ENCODE measurements around the gene DLGAP1. TPM values are rescaled to one million over a fixed set of nuclear protein-coding genes. Genes with fewer than 3 reads are reported as not detected.
A peak's percentile ranks its signal among the peaks of the same experiment; 100 is the strongest.

The DLGAP1 gene
- total RNA-seq, 1 experiment from 2014 or later = 23.2 TPM

- H3K4me2 ChIP-seq (ENCODE audit: insufficient read depth, insufficient read length, low read length) = no peak overlapping the region
- no peak for DNase-seq
- no peak overlapping the region for H3K4me3 Mint-ChIP-seq
- TF ChIP-seq CTCF (conservative IDR thresholded peaks at IDR 0.05) = no peak
- H2BK20ac ChIP-seq (ENCODE audit: low read depth, low read length, poor library complexity, severe bottlenecking) = no peak overlapping the region
- peaks cover 0 to 6% (median 5%) of the 10 kb centered on the region in 3 experiments; a peak in 5 of 7 replicates for H3K36me3 Mint-ChIP-seq (ENCODE audit: insufficient read depth in 1 of 3, low read depth in 3 of 3)
- H4K5ac ChIP-seq (ENCODE audit: insufficient read length, low read depth, low read length) = no peak overlapping the region
- H3K27me3 Mint-ChIP-seq (ENCODE audit: low read depth) = peaks cover 3% of the 10 kb centered on the region; the same call in 1 of the 2 replicates
- no peak overlapping the region for H3K18ac ChIP-seq (ENCODE audit: insufficient read length, low read depth, low read length)
- H2AK5ac ChIP-seq (ENCODE audit: insufficient read length, low read length) = peak overlapping the region; percentile 88
- H3K27ac ChIP-seq (ENCODE audit: insufficient read length, low read depth, low read length) = peak overlapping the region; percentile 94
- no peak overlapping the region for H2AFZ ChIP-seq (ENCODE audit: low read length)
- no peak overlapping the region for H3K23ac ChIP-seq (ENCODE audit: insufficient read length, low read depth, low read length)
- no peak overlapping the region for H2BK12ac ChIP-seq (ENCODE audit: insufficient read length, low read depth, low read length)
- H2BK120ac ChIP-seq (ENCODE audit: low read depth, low read length, poor library complexity, severe bottlenecking) = no peak overlapping the region
- H3K56ac ChIP-seq (ENCODE audit: insufficient read length, low read depth, low read length) = no peak overlapping the region
- H3K14ac ChIP-seq (ENCODE audit: insufficient read depth, low read length) = no peak overlapping the region
- no peaks in the 10 kb centered on the region for H3K79me2 ChIP-seq (ENCODE audit: insufficient read depth, low read length)
- WGBS (ENCODE audit: extremely low coverage, insufficient read length, low lambda C conversion rate) = no CpG with 5 or more reads among the region's 2 CpGs
- no peak overlapping the region for H3K4ac ChIP-seq (ENCODE audit: low read depth, low read length)
- peak overlapping the region; percentile 61 to 91 (median 90); a peak in 5 of 7 replicates for H3K27ac Mint-ChIP-seq
- H3K9me3 ChIP-seq (ENCODE audit: control insufficient read depth, low read depth, low read length) = no peaks in the 10 kb centered on the region
- no peak overlapping the region for H2BK5ac ChIP-seq (ENCODE audit: insufficient read length, low read length)
- no peak overlapping the region for H3K9ac ChIP-seq (ENCODE audit: extremely low read depth, insufficient read length, low read length)
- H4K20me1 ChIP-seq (ENCODE audit: control insufficient read depth, insufficient read depth, insufficient read length) = no peaks in the 10 kb centered on the region
- no peak overlapping the region for H4K8ac ChIP-seq (replicated peaks; ENCODE audit: insufficient read length, low read depth, low read length)
- H4K91ac ChIP-seq (ENCODE audit: insufficient read length, low read depth, low read length) = no peak overlapping the region
- peaks cover 0 to 3% of the 10 kb centered on the region in 2 experiments; a peak in 2 of 5 replicates for H3K9me3 Mint-ChIP-seq
- H3K27me3 ChIP-seq (ENCODE audit: insufficient read depth, low read length) = no peaks in the 10 kb centered on the region
- no peak overlapping the region for H2BK15ac ChIP-seq (ENCODE audit: low read depth, low read length)
- peaks cover 39 to 42% of the 10 kb centered on the region in 2 experiments for H3K4me1 Mint-ChIP-seq
- peaks cover 13% of the 10 kb centered on the region for H3K4me1 ChIP-seq (ENCODE audit: insufficient read depth, low read length)
- H3K23me2 ChIP-seq (ENCODE audit: insufficient read length, low read depth, low read length, poor library complexity, severe bottlenecking) = no peaks in the 10 kb centered on the region
- H3T11ph ChIP-seq (ENCODE audit: low read length) = no peak overlapping the region
- H3K79me1 ChIP-seq (ENCODE audit: insufficient read depth, low read depth, low read length, poor library complexity, severe bottlenecking) = no peaks in the 10 kb centered on the region
These were observed 870.7 kb downstream of the DLGAP1 start for GRCh38 chr18:3584266-3584861.
